HG03097 (cell line): ENCODE measurements around the gene MPIG6B.

ENCODE experiments used
- ATAC-seq: cut with Tn5 transposase; IDR thresholded peaks from one replicate; pipeline ENCODE4 v1.9.1; 2021; ENCODE audit not compliant: unreplicated experiment, low FRiP score

MPIG6B gene

GRCh38 chr6:31765559-31765909 is 42.4 kb downstream of the MPIG6B start:
- ATAC-seq, result no peak

DNA sequence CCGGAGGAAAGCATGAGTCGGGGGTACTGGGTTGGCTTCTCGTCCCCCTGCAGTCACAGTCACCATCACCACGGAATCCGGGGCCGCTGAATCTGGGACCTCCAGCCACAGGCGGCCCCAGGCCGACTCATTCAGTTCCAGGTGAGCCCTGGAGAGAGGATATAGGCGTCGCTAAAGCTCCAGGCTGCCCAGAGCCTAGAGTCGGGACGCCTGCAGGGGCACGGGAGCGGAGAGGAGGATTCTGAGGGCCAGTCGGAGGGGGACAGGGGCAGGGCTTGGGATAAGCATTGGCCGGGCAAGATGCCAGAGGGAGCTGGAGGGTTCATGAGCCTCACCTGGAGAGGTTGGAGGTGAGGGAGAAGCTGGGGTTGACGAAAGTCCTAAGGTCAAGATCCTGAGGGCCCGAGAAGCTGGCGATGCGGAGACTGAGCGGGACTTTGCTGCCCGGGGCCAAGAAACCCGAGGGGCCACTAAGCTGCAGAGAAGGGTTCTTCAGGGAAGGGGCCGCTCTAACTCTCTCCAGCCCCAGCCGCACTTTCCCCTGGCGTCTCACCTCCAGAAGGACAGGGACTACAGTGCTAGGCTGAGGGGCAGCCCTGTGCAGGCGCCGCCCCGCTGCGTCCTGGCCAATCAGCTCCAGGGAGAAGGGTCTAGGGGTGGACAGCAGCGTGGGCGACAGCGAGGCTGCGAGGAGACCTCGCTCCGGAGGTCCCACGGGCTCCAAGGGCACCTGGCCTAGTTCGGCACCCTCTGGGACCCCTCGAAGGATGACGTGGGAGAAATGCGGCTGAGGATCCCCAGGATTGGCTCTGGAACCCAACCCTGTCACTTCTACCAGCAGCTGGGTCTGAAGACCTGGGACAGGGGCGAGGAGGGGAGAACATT is 43.0 kb downstream of the MPIG6B start:
- no peak for ATAC-seq

DNA sequence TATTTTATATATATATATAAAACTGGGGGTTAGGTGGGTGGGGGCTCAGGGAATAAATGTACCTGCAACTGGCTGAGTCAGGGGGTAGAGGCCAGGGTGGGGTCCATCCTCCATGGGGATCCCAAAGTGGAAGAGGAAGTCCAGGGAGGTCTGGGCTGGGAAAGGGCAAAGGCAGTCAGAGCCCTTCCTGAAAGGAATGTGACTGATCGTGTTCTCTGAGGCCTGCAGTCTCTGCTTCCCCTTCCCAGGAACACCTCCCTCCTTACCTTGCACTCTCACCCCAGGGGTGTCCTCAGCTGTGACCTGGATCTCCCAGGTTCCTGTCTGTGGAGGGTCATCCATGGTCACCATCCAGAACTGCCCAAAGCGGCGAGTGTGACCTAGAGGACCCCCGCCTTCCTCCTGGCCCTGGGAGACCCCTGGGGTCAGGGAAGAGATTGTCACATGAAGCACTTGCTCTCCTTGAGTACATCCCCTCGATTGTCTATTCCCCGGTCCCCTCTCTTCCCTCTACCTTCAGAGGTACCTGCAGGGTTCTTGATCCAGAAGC is 44.0 kb downstream of the MPIG6B start:
- no peak for ATAC-seq

GRCh38 chr6:31768363-31769257 is 45.4 kb downstream of the MPIG6B start:
- no peak for ATAC-seq

- ATAC-seq, result no peak
Measured at GRCh38 chr6:31769684-31770371, 46.7 kb downstream of the MPIG6B start.

DNA sequence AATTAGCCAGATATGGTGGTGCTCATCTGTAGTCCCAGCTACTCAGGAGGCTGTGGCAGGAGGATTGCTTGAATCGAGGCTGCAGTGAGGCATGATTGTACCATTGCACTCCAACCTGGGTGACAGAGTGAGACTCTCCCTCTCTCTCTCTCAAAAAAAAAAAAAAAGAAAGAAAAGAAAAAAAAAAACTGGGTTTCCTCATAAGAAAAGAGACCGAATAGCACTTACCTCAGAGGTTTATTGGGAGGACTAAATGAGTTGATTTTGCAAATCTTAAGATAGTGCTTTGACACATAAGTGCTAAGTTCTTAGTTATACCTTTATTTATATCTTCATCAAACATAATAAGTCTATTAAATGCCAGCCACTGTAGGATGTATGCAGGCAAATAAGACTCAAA is 47.7 kb downstream of the MPIG6B start:
- ATAC-seq, result no peak

DNA sequence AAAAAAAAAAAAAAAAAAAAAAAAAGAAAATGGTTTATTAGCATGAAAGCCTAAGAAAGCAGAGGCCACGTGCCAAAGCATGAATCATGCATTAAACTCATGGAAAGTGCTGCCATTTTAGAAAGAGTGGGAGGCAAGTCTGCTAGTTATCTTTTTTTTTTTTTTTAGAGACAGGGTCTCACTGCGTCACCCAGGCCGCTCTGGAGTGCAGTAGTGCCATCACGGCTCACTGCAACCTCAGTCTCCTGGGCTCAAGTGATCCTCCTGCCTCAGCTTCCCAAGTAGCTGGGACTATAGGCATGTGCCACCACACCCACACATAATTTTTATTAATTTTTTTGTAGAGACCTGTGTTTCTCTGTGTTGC is 48.8 kb downstream of the MPIG6B start:
- ATAC-seq, result no peak

- ATAC-seq, result no peak
Measured at GRCh38 chr6:31775184-31775583, 52.0 kb downstream of the MPIG6B start.

DNA sequence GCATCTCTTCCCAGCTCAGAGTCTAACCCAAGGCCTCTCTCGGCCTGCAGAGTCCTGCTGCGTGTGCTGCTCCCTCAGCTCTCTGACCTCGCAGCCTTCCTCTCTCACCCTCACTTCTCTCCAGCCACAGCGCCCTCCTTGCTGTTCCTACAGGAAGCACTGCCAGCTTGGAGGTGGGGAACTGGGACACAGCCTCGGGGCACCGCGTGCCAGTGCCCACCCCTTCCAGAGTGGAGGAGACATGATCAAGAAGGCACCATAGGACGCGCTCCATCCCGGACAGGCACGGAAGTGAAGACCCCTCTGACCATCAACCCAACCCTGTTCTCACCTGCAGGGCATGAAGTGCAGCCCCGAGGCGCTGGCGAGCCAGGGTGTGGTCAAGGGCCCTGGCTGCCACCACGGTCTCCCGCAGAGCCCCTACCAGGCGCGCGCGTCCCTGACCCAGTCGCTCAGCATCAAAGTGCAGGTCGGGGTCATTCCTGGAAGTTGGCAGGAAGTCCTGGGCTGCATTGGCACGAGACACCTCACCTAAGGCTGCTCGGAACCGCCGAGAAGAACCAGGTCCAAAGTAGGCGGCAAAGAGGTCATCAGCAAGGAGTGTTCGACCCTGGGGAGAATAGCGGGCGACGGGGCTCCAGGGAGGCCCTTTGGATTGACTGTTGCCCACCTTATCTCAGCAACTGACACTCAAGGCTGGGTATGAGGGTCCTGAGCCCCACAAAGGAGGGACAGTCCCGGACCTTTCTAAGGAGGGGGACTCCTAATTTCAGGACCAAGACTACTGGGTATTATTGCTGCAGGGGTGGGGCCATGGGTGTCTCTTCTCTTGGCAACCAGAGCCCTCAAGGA is 52.7 kb downstream of the MPIG6B start:
- ATAC-seq, result no peak
